Erythroblast (primary cell): ENCODE measurements around the gene TGFBR1.

Source experiments
- GATA1 ChIP-seq: IDR thresholded peaks from 2 replicates; pipeline ENCODE4 v1.6.1; 2011; ENCODE audit warnings: low read depth, mild to moderate bottlenecking, control low read depth, low read length, moderate library complexity
- POLR2A ChIP-seq: IDR thresholded peaks from 2 replicates; pipeline ENCODE4 v1.6.1; 2011; ENCODE audit warnings: mild to moderate bottlenecking, low read length

- TF ChIP-seq POLR2A (no peak), GATA1 (no peak)
These were observed 25.2 kb downstream of the TGFBR1 start for GRCh38 chr9:99130069-99130468.
